KMS-11 (cell line): ENCODE data around the gene DCAF8L2.
"Not testable (repeated sequence)": the region's sequence is repeated elsewhere in the genome, so short reads cannot be mapped to it uniquely, and the experiment has no call there.

Experiments used
- H2AFZ ChIP-seq: fragments of 200-600 bp; sonication (generic); 2 replicates; pipeline ENCODE4 v1.6.1; 2016; ENCODE audit warnings: antibody characterized with exemption, mixed run types, low read depth
- H3K27ac ChIP-seq: fragments of 200-600 bp; sonication (generic); 2 replicates; pipeline ENCODE4 v1.6.1; 2016; ENCODE audit warnings: mild to moderate bottlenecking, mixed run types
- H3K27me3 ChIP-seq: fragments of 200-600 bp; sonication (generic); 2 replicates; pipeline ENCODE4 v1.6.1; 2017; ENCODE audit warnings: mild to moderate bottlenecking, low read depth, mixed run types, moderate library complexity; ENCODE audit not compliant: insufficient read depth
- H3K36me3 ChIP-seq: fragments of 200-600 bp; sonication (generic); 2 replicates; pipeline ENCODE4 v1.6.1; 2017; ENCODE audit warnings: mild to moderate bottlenecking, mixed run types; ENCODE audit not compliant: insufficient read depth
- H3K4me1 ChIP-seq: fragments of 200-600 bp; sonication (generic); 2 replicates; pipeline ENCODE4 v1.6.1; 2016; ENCODE audit warnings: mild to moderate bottlenecking, low read depth, mixed run types; ENCODE audit not compliant: poor library complexity, severe bottlenecking
- H3K4me2 ChIP-seq: fragments of 200-600 bp; sonication (generic); 2 replicates; pipeline ENCODE4 v1.7.0; 2016; ENCODE audit warnings: mild to moderate bottlenecking, mixed run types
- H3K4me3 ChIP-seq: fragments of 200-600 bp; sonication (generic); IDR thresholded peaks from 2 replicates; pipeline ENCODE4 v1.6.1; 2017; ENCODE audit warnings: low read depth, low read length, mixed read lengths; ENCODE audit not compliant: insufficient read depth
- H3K79me2 ChIP-seq: fragments of 200-600 bp; sonication (generic); 2 replicates; pipeline ENCODE4 v1.6.1; 2016; ENCODE audit warnings: low read depth, mixed run types; ENCODE audit not compliant: insufficient read depth
- H3K9ac ChIP-seq: fragments of 200-600 bp; sonication (generic); 2 replicates; pipeline ENCODE4 v1.6.1; 2016; ENCODE audit warnings: mild to moderate bottlenecking, mixed run types
- H4K20me1 ChIP-seq: fragments of 200-600 bp; sonication (generic); 2 replicates; pipeline ENCODE4 v1.6.1; 2016; ENCODE audit warnings: mild to moderate bottlenecking, mixed run types; ENCODE audit not compliant: insufficient read depth
- CTCF ChIP-seq: fragments of 200-600 bp; sonication (generic); conservative IDR thresholded peaks from 2 replicates; pipeline ENCODE4 v1.6.1; 2017; ENCODE audit warnings: low read depth, mild to moderate bottlenecking, antibody characterized with exemption, low read length, moderate library complexity, mixed read lengths

Gene DCAF8L2

DNA sequence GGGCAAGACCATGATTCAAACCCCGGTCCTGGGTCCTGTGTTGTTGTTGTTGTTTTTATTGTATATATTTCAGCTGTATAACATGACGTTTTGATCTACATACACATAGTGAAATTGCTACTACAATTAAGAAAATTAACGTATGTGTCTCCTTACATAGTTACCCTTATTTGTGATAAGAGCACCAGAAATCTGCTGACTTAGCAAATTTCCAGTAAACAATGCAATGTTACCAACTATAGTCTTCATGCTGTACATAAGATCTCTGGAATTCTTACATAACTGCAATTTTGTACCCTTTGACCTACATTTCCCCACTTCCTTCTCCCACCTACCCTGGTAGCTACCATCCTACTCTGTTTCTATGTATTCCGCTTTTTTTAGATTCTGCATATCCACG, 141.8 kb downstream of the DCAF8L2 start:
- no peaks in the 10 kb centered on the region for H3K4me1 ChIP-seq
- H3K27me3 ChIP-seq: no peaks in the 10 kb centered on the region
- no peak overlapping the region for H3K27ac ChIP-seq
- no peak overlapping the region for H3K9ac ChIP-seq
- no peak overlapping the region for H3K4me3 ChIP-seq
- H3K4me2 ChIP-seq: no peak overlapping the region
- no peaks in the 10 kb centered on the region for H3K36me3 ChIP-seq
- H4K20me1 ChIP-seq: no peaks in the 10 kb centered on the region
- H3K79me2 ChIP-seq: no peaks in the 10 kb centered on the region
- H2AFZ ChIP-seq: no peak overlapping the region
- no peak for TF ChIP-seq CTCF

- H3K4me1 ChIP-seq: no peaks in the 10 kb centered on the region
- no peaks in the 10 kb centered on the region for H3K27me3 ChIP-seq
- no peak overlapping the region for H3K4me2 ChIP-seq
Observed at GRCh38 chrX:27735914-27736313, 145.8 kb downstream of the DCAF8L2 start.

GRCh38 chrX:27740933-27741332, 150.8 kb downstream of the DCAF8L2 start:
- TF ChIP-seq CTCF: no peak
- no peak overlapping the region for H2AFZ ChIP-seq
- H3K9ac ChIP-seq: no peak overlapping the region
- no peaks in the 10 kb centered on the region for H3K4me1 ChIP-seq
- no peaks in the 10 kb centered on the region for H3K36me3 ChIP-seq
- no peak overlapping the region for H3K27ac ChIP-seq
- no peaks in the 10 kb centered on the region for H3K27me3 ChIP-seq
- no peak overlapping the region for H3K4me3 ChIP-seq
- no peaks in the 10 kb centered on the region for H4K20me1 ChIP-seq
- H3K79me2 ChIP-seq: no peaks in the 10 kb centered on the region
- no peak overlapping the region for H3K4me2 ChIP-seq

More at GRCh38 chrX:27735914-27736313, 145.8 kb downstream of the DCAF8L2 start:
- H3K9ac ChIP-seq: no peak overlapping the region
- TF ChIP-seq CTCF: no peak
- H4K20me1 ChIP-seq: no peaks in the 10 kb centered on the region
- no peaks in the 10 kb centered on the region for H3K36me3 ChIP-seq
- no peak overlapping the region for H2AFZ ChIP-seq
- no peaks in the 10 kb centered on the region for H3K79me2 ChIP-seq
- no peak overlapping the region for H3K4me3 ChIP-seq
- H3K27ac ChIP-seq: no peak overlapping the region

DNA sequence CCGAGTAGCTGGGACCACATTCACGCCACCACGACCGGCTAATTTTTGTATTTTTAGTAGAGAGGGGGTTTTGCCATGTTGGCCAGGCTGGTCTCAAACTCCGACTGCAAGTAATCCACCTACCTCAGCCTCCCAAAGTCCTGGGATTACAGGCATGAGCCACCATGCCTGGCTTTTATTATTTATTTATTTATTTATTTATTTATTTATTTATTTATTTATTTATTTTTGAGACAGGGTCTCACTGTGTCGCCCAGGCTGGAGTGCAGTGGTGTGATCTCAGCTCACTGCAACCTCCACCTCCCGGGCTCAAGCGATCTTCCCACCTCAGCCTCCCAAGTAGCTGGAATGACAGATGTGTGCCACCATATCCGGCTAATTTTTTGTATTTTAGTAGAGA, 153.4 kb downstream of the DCAF8L2 start:
- H3K4me3 ChIP-seq, H2AFZ ChIP-seq, H3K4me2 ChIP-seq, H3K27ac ChIP-seq, H4K20me1 ChIP-seq, H3K4me1 ChIP-seq, H3K9ac ChIP-seq, H3K27me3 ChIP-seq, H3K79me2 ChIP-seq, H3K36me3 ChIP-seq: not testable (repeated sequence)

DNA sequence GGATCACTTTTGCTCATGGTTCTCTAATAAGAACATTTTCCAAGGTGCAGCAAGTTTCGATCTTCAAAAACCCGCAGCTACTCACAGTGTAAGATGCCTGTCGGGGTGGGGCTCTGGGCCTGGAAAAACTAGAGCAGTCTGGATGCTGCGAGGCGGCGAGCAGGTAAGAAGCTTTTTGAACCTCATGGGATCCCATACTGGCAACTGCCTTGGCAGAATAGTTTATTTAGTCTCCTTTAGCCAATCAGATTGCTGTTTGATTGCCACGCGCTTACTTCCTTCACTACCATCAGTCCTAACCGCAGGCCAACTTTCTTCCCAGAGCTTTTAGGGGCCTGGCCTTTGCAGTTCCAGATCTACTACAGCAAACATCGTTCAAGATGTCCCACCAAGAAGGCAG, 156.4 kb downstream of the DCAF8L2 start:
- Histone ChIP-seq H3K4me3 (no peak overlapping the region), H3K9ac (no peak overlapping the region), H3K36me3 (no peaks in the 10 kb centered on the region), H3K79me2 (no peaks in the 10 kb centered on the region), H3K4me2 (no peak overlapping the region), H4K20me1 (no peaks in the 10 kb centered on the region), H3K4me1 (no peaks in the 10 kb centered on the region), H3K27me3 (no peaks in the 10 kb centered on the region), H3K27ac (no peak overlapping the region), H2AFZ (no peak overlapping the region)
- TF ChIP-seq CTCF: no peak

GRCh38 chrX:27750298-27750697, 160.2 kb downstream of the DCAF8L2 start:
- H3K4me1 ChIP-seq, H2AFZ ChIP-seq, H3K36me3 ChIP-seq, H3K27me3 ChIP-seq, H4K20me1 ChIP-seq, H3K27ac ChIP-seq, H3K9ac ChIP-seq, H3K79me2 ChIP-seq, H3K4me3 ChIP-seq, H3K4me2 ChIP-seq: not testable (repeated sequence)
